B cell (primary cell): ENCODE data around the gene QRSL1. TPM values are rescaled to one million over a fixed set of nuclear protein-coding genes. Genes with fewer than 3 reads are reported as not detected.

ENCODE experiments used
- ATAC-seq: fragments of 200-7000 bp; cut with Tn5 transposase; one replicate; pipeline ENCODE4 v1.10.0; 2021; ENCODE audit warnings: low read depth, mild to moderate bottlenecking, moderate number of reproducible peaks, moderate library complexity
- CTCF ChIA-PET: fragments of 350-600 bp; sonication (Branson Sonifier 250); formaldehyde crosslinking; loops from one replicate; lab custom pipeline; 2021; ENCODE audit warnings: antibody characterized with exemption, inconsistent platforms; lab: Charles Lee
- POLR2A ChIA-PET: fragments of 350-600 bp; sonication (Branson Sonifier 250); formaldehyde crosslinking; loops from one replicate; lab custom pipeline; 2021; ENCODE audit warnings: antibody characterized with exemption; lab: Charles Lee
- DNase-seq: peaks from one replicate; pipeline ENCODE4 v3.0.0; 2013
- H2AFZ ChIP-seq: 2 replicates; pipeline ENCODE4 v1.6.1; 2012; ENCODE audit warnings: mild to moderate bottlenecking, low read depth, low read length; ENCODE audit not compliant: insufficient read depth, poor library complexity, severe bottlenecking
- H3K27ac ChIP-seq, 2 donors: 1 replicate in 1 of 2; 2 replicates in 1 of 2; pipeline ENCODE4 v1.5.1; 2012 to 2013; ENCODE audit warnings: low read length in 2 of 2, mild to moderate bottlenecking in 2 of 2, moderate library complexity in 1 of 2
- H3K27me3 ChIP-seq, 4 experiments: fragments of 200-600 bp in 1 of 4; sonication (generic) in 1 of 4; replicated peaks in 1 of 4; 1 replicate in 2 of 4; 2 replicates in 2 of 4; pipeline versions ENCODE4 v1.6.1 to v1.7.0; 2013 to 2016; ENCODE audit warnings: low read length in 3 of 4, mild to moderate bottlenecking in 2 of 4, mixed read lengths in 1 of 4, moderate library complexity in 1 of 4; ENCODE audit not compliant: insufficient read depth in 4 of 4, control insufficient read depth in 3 of 4; ENCODE audit errors: control extremely low read depth in 1 of 4
- H3K36me3 ChIP-seq, 2 experiments: replicated peaks in 1 of 2; 1 replicate in 1 of 2; 2 replicates in 1 of 2; pipeline versions ENCODE4 v1.6.1 to v1.7.1; 2013; ENCODE audit warnings: low read length in 1 of 2; ENCODE audit not compliant: insufficient read depth in 2 of 2, control insufficient read depth in 1 of 2; ENCODE audit errors: control extremely low read depth in 1 of 2, extremely low read depth in 1 of 2
- H3K4me1 ChIP-seq, 2 donors: fragments of 200-600 bp in 1 of 2; sonication (generic) in 1 of 2; 1 replicate in 1 of 2; 2 replicates in 1 of 2; pipeline versions ENCODE4 v1.5.1 to v1.6.1; 2013 to 2017; ENCODE audit warnings: low read length in 2 of 2; ENCODE audit not compliant: control insufficient read depth in 2 of 2, insufficient read depth in 2 of 2
- H3K4me2 ChIP-seq: replicated peaks from 2 replicates; pipeline ENCODE3; 2012; ENCODE audit warnings: mild to moderate bottlenecking, low read depth, low read length; ENCODE audit not compliant: poor library complexity, severe bottlenecking
- H3K4me3 ChIP-seq, 5 experiments: fragments of 200-600 bp in 1 of 5; sonication (generic) in 1 of 5; 1 replicate in 3 of 5; 2 replicates in 2 of 5; pipeline versions ENCODE4 v1.5.1 to v1.7.0; 2011 to 2016; ENCODE audit warnings: low read length in 4 of 5, mild to moderate bottlenecking in 4 of 5, low read depth in 2 of 5, control low read depth in 1 of 5, moderate library complexity in 1 of 5; ENCODE audit not compliant: insufficient read depth in 1 of 5; ENCODE audit errors: control extremely low read depth in 1 of 5, extremely low read depth in 1 of 5
- H3K79me2 ChIP-seq: fragments of 200-600 bp; sonication (generic); one replicate; pipeline ENCODE4 v1.6.0; 2016; ENCODE audit warnings: low read length; ENCODE audit not compliant: control insufficient read depth, insufficient read depth
- H3K9ac ChIP-seq: fragments of 200-600 bp; sonication (generic); 2 replicates; pipeline ENCODE4 v1.6.1; 2017; ENCODE audit warnings: mild to moderate bottlenecking, low read length, moderate library complexity
- H3K9me3 ChIP-seq, 3 donors: one replicate each; pipeline versions ENCODE4 v1.6.1 to v1.7.1; 2013; ENCODE audit warnings: low read length in 2 of 3; ENCODE audit not compliant: control insufficient read depth in 2 of 3, insufficient read depth in 1 of 3; ENCODE audit errors: control extremely low read depth in 1 of 3
- H4K20me1 ChIP-seq: 2 replicates; pipeline ENCODE4 v1.6.0; 2012; ENCODE audit warnings: mild to moderate bottlenecking, low read length; ENCODE audit not compliant: insufficient read depth, control insufficient read depth, poor library complexity, severe bottlenecking
- H3K27ac Mint-ChIP-seq: one replicate; pipeline ENCODE4 v1.8.0; 2021; ENCODE audit warnings: mixed read lengths
- H3K27me3 Mint-ChIP-seq: one replicate; pipeline ENCODE4 v1.8.0; 2021; ENCODE audit warnings: mixed read lengths
- H3K4me1 Mint-ChIP-seq: one replicate; pipeline ENCODE4 v1.8.0; 2021; ENCODE audit warnings: mixed read lengths
- H3K4me3 Mint-ChIP-seq: one replicate; pipeline ENCODE4 v1.8.0; 2021; ENCODE audit warnings: mixed read lengths
- H3K9me3 Mint-ChIP-seq: one replicate; pipeline ENCODE4 v1.8.0; 2022; ENCODE audit warnings: mixed read lengths; ENCODE audit not compliant: insufficient read depth
- CTCF ChIP-seq: fragments of 200-600 bp; IDR thresholded peaks from one replicate; pipeline ENCODE4 v1.8.0; 2022; ENCODE audit warnings: antibody characterized with exemption, mild to moderate bottlenecking
- EZH2 ChIP-seq: IDR thresholded peaks from 2 replicates; pipeline ENCODE4 v1.6.1; 2012; ENCODE audit warnings: borderline replicate concordance, low read depth, mild to moderate bottlenecking, moderate library complexity, low read length; ENCODE audit not compliant: insufficient read depth, poor library complexity, severe bottlenecking
- WGBS: methylation state at CpG from one replicate; pipeline ENCODE4 v1.1.5; 2013; ENCODE audit warnings: missing lambda C conversion rate; ENCODE audit not compliant: insufficient coverage; 5-methylcytosine and 5-hydroxymethylcytosine counted together
- intact Hi-C: fragments of 100-400 bp; cut with micrococcal nuclease; formaldehyde crosslinking; loops from one replicate; pipeline ENCODE4 v1.10.0; 2022
- polyA plus RNA-seq: library from polyadenylated mRNA; depleted of rRNA; stranded (reverse); fragments of >200 nt; gene quantifications from 2 replicates; pipeline ENCODE4 v1.2.3, GENCODE V29; 2012
- total RNA-seq, 2 donors: library from RNA; stranded (reverse); fragments of 120-200 nt in 1 of 2; gene quantifications; 1 replicate in 1 of 2; 2 replicates in 1 of 2; pipeline versions ENCODE4 v1.2.3 to v1.2.4, GENCODE V29; 2013 to 2022

Gene QRSL1
- total and polyA plus RNA-seq, 2 donors (not counting 1 experiment from before 2014, with no cell fraction given): 36.9 to 38.5 TPM

GRCh38 chr6:106666282-106667021 lies 37.1 kb downstream of the QRSL1 start:
- peak overlapping the region; percentile 93 for H3K27ac Mint-ChIP-seq
- peak overlapping the region in 2 of 5 experiments; percentile 2 to 29 for H3K4me3 ChIP-seq
- H3K79me2 ChIP-seq: peaks cover 19% of the 10 kb centered on the region
- WGBS: 0% methylated on average over 3 of the region's 6 CpGs
- H3K4me1 ChIP-seq: peaks cover 49 to 61% of the 10 kb centered on the region in 2 donors
- ChIA-PET CTCF (interaction anchor here (0.5 to 1.9 kb wide), 9 partner anchors 8 to 313 kb away, joined by 3 to 15 read pairs (median 3); no protein-coding TSS in a partner anchor), POLR2A (interaction anchor here (0.5 to 1.4 kb wide), 8 partner anchors 9 to 307 kb away, joined by 3 to 6 read pairs (median 4); no protein-coding TSS in a partner anchor)
- peak overlapping the region; percentile 80 for H3K4me3 Mint-ChIP-seq
- peaks cover 7 to 39% of the 10 kb centered on the region in 2 experiments for H3K36me3 ChIP-seq
- no peaks in the 10 kb centered on the region for H3K27me3 Mint-ChIP-seq
- peak overlapping the region; percentile 47 for H2AFZ ChIP-seq
- DNase-seq (peak; percentile 86), ATAC-seq (peak; percentile 99)
- H3K4me1 Mint-ChIP-seq: peaks cover 64% of the 10 kb centered on the region
- H3K9me3 Mint-ChIP-seq: no peaks in the 10 kb centered on the region
- no peaks in the 10 kb centered on the region for H3K27me3 ChIP-seq
- H3K9me3 ChIP-seq: peaks cover 0 to 15% (median 2%) of the 10 kb centered on the region in 3 donors
- peak overlapping the region; percentile 30 to 81 for H3K27ac ChIP-seq
- H3K4me2 ChIP-seq: peak overlapping the region; percentile 56
- intact Hi-C loops: loop anchor here (1.0 to 2.0 kb wide), 6 partner anchors 17 to 309 kb away; partner anchors contain the start of genes QRSL1 and RTN4IP1
- H4K20me1 ChIP-seq: no peaks in the 10 kb centered on the region
- TF ChIP-seq EZH2: no peak
- no peak for TF ChIP-seq CTCF
- peak overlapping the region; percentile 21 for H3K9ac ChIP-seq
